ENCODE data around the gene RNF214. TPM values are rescaled to one million over a fixed set of nuclear protein-coding genes. Genes with fewer than 3 reads are reported as not detected.

Gene RNF214
- total and polyA plus RNA-seq, 10 of the 15 experiments (the other 5 are each of a cell fraction or from before 2014, with no cell fraction given), result 4.8 to 16.8 (median 10.5) TPM

- intact Hi-C loops (cut with micrococcal nuclease; ENCODE audit: unreplicated experiment), result loop anchor here (1.0 to 5.0 kb wide), 5 partner anchors 44 to 433 kb away; partner anchors contain the start of genes APOA1 and APOA5
- Histone ChIP-seq H3K79me2 (ENCODE audit: control insufficient read depth, insufficient read depth, low read length) (peaks cover 17% of the 10 kb centered on the region), H3K4me2 (ENCODE audit: control insufficient read depth, insufficient read depth) (no peak overlapping the region), H3K4me1 (ENCODE audit: control insufficient read depth, insufficient read depth, low read length) (peaks cover 9% of the 10 kb centered on the region), H2AFZ (ENCODE audit: control insufficient read depth, low read depth, low read length) (no peak overlapping the region), H3K36me3 (ENCODE audit: control insufficient read depth in 2 of 2, insufficient read depth in 2 of 2, low read length in 1 of 2) (peaks cover 36 to 38% of the 10 kb centered on the region in 2 experiments; a peak in 3 of 4 replicates), H3K9me3 (replicated peaks; ENCODE audit: control insufficient read depth, insufficient read depth, low read length) (no peaks in the 10 kb centered on the region), H3K9ac (ENCODE audit: control insufficient read depth, insufficient read depth, low read length) (no peak overlapping the region), H3K27me3 (replicated peaks in 1 of 2; ENCODE audit: control insufficient read depth in 2 of 2, insufficient read depth in 2 of 2, low read length in 1 of 2) (no peaks in the 10 kb centered on the region), H4K20me1 (ENCODE audit: control insufficient read depth, insufficient read depth) (no peaks in the 10 kb centered on the region; the same call in 1 of the 2 replicates), H3K4me3 (no peak overlapping the region), H3K27ac (ENCODE audit: control insufficient read depth, insufficient read depth) (no peak overlapping the region)
- TF ChIP-seq POLR2AphosphoS5 (IDR thresholded peaks at IDR 0.05; ENCODE audit: low read length) (no peak; the same call in 1 of the 2 replicates), HCFC1 (IDR thresholded peaks at IDR 0.05; ENCODE audit: low read length) (no peak), CREB1 (IDR thresholded peaks at IDR 0.05; ENCODE audit: low read depth) (no peak), EGR1 (IDR thresholded peaks at IDR 0.05; ENCODE audit: borderline replicate concordance in 1 of 2, low read depth in 2 of 2, low read length in 2 of 2) (no peak), SREBF1 (IDR thresholded peaks at IDR 0.05; ENCODE audit: low read length) (no peak), NR2F1 (conservative IDR thresholded peaks at IDR 0.05) (no peak), MYC (IDR thresholded peaks at IDR 0.05; ENCODE audit: insufficient read depth, insufficient read length, insufficient replicate concordance, low read length, severe bottlenecking) (no peak)
- ChIA-PET CTCF (interaction anchor here (0.8 to 17.3 kb wide), 22 partner anchors 9 to 491 kb away, joined by 3 to 422 read pairs (median 8); partner anchors contain the start of genes APOA5 and SIDT2), RAD21 (ENCODE audit: unreplicated experiment) (interaction anchor here (0.7 to 9.9 kb wide), 7 partner anchors 45 to 435 kb away, joined by 3 to 159 read pairs (median 6); partner anchors contain the start of genes APOA5, PAFAH1B2 and SIDT2), SMC1A (ENCODE audit: uncharacterized antibody, unreplicated experiment) (interaction anchor here (0.7 to 12.2 kb wide), 7 partner anchors 9 to 493 kb away, joined by 3 to 187 read pairs (median 6); partner anchors contain the start of gene SIDT2), POLR2A (interaction anchor here (0.7 to 2.1 kb wide), 2 partner anchors 45 to 234 kb away, joined by 4 to 6 read pairs; no protein-coding TSS in a partner anchor)
- 93% methylated on average over 9 of the region's 9 CpGs for WGBS (ENCODE audit: insufficient coverage, insufficient replicate concordance, low lambda C conversion rate, missing lambda C conversion rate)
- FAIRE-seq, result no peak
- ATAC-seq, result no peak
- in situ Hi-C loops (cut with MboI), result loop anchor here (5.0 kb wide), 1 partner anchor 348 kb away; no protein-coding TSS in a partner anchor
- no peak for DNase-seq (ENCODE audit: low read depth, low spot score)
- no TSS peak for BruUV-seq (replicated peaks)
Measured at GRCh38 chr11:117225553-117226170, 6.8 kb upstream of the RNF214 start.
